Transverse colon (tissue), 3 donors: ENCODE measurements around the gene RHOT2.

Experiments used
- CTCF ChIP-seq, 5 experiments: fragments of 200-600 bp in 3 of 5; fragments of 450-650 bp in 2 of 5; sonication (generic) in 3 of 5; IDR thresholded peaks; 1 replicate in 2 of 5; 2 replicates in 3 of 5; pipeline ENCODE4 v1.5.1; 2016 to 2017; ENCODE audit warnings: antibody characterized with exemption in 5 of 5, inconsistent platforms in 3 of 5, mild to moderate bottlenecking in 2 of 5, moderate library complexity in 1 of 5
- POLR2A ChIP-seq: fragments of 450-650 bp; IDR thresholded peaks from one replicate; pipeline ENCODE4 v1.6.1; 2016; ENCODE audit warnings: antibody characterized with exemption, mild to moderate bottlenecking, moderate library complexity

- TF ChIP-seq CTCF (IDR thresholded peaks at IDR 0.05) (no peak), POLR2A (no peak)
Measured at GRCh38 chr16:686459-687260, 18.7 kb downstream of the RHOT2 start.
